Suprapubic skin (tissue), 4 donors: Measurements from ENCODE around the gene DIAPH1. TPM values are rescaled to one million over a fixed set of nuclear protein-coding genes. Genes with fewer than 3 reads are reported as not detected.

Source experiments
- total RNA-seq, 4 donors: library from RNA; depleted of rRNA; stranded (reverse); fragments of >200 nt; gene quantifications; one replicate each; pipeline ENCODE4 v1.1.0, GENCODE V29; 2016

DIAPH1 gene
- total RNA-seq, 4 donors from 2014 or later: 83.0 to 115 (median 95.1) TPM

Other genes with a start within 250 kb of the DIAPH1 start
- gene PCDHGB3, start 248.8 kb downstream of the DIAPH1 start, total RNA-seq: 1 to 10 TPM; 4.3 to 9.7 (median 7.5) TPM
- gene PCDHGA6, start 245.1 kb downstream of the DIAPH1 start, total RNA-seq: 1 to 10 TPM; 3.3 to 7.3 (median 5.3) TPM
- gene PCDHGA7, start 236.3 kb downstream of the DIAPH1 start, total RNA-seq: 1 to 10 TPM; 2.7 to 5.6 (median 4.5) TPM
- 10 to 100 TPM in 1 of 4 donors, 1 to 10 TPM in 3; 4.1 to 10.3 (median 7.2) TPM for gene PCDHGB4, start 231.3 kb downstream of the DIAPH1 start, total RNA-seq
- gene PCDHGA8, start 226.4 kb downstream of the DIAPH1 start, total RNA-seq: 1 to 10 TPM; 1.1 to 5.1 (median 2.1) TPM
- gene PCDHGB5, start 221.1 kb downstream of the DIAPH1 start, total RNA-seq: 10 to 100 TPM; 13.3 to 27.4 (median 15.3) TPM
- gene PCDHGA9, start 216.2 kb downstream of the DIAPH1 start, total RNA-seq: 10 to 100 TPM in 1 of 4 donors, 1 to 10 TPM in 3; 4.9 to 20.8 (median 7.9) TPM
- gene PCDHGB6, start 211.0 kb downstream of the DIAPH1 start, total RNA-seq: 10 to 100 TPM in 1 of 4 donors, 1 to 10 TPM in 3; 4.5 to 13.8 (median 8.2) TPM
- gene PCDHGA10, start 206.0 kb downstream of the DIAPH1 start, total RNA-seq: 10 to 100 TPM in 2 of 4 donors, 1 to 10 TPM in 2; 7.0 to 23.6 (median 10.3) TPM
- gene PCDHGB7, start 201.3 kb downstream of the DIAPH1 start, total RNA-seq: 10 to 100 TPM in 2 of 4 donors, 1 to 10 TPM in 2; 9.2 to 18.3 (median 9.9) TPM
- gene PCDHGA11, start 197.9 kb downstream of the DIAPH1 start, total RNA-seq: 10 to 100 TPM in 1 of 4 donors, 1 to 10 TPM in 3; 3.4 to 14.3 (median 6.9) TPM
- gene PCDHGA12, start 188.5 kb downstream of the DIAPH1 start, total RNA-seq: 10 to 100 TPM in 1 of 4 donors, 1 to 10 TPM in 3; 2.9 to 13.4 (median 6.6) TPM
- 10 to 100 TPM; 30.0 to 73.4 (median 60.4) TPM for gene PCDHGC3, start 143.0 kb downstream of the DIAPH1 start, total RNA-seq
- gene PCDHGC4, start 134.0 kb downstream of the DIAPH1 start, total RNA-seq: 10 to 100 TPM in 3 of 4 donors, 1 to 10 TPM in 1; 2.7 to 30.6 (median 15.0) TPM
- 10 to 100 TPM in 1 of 4 donors, 1 to 10 TPM in 3; 1.6 to 10.5 (median 3.2) TPM for gene PCDHGC5, start 129.9 kb downstream of the DIAPH1 start, total RNA-seq
- 10 to 100 TPM; 50.0 to 79.2 (median 59.4) TPM for gene HDAC3, start 17.8 kb upstream of the DIAPH1 start, total RNA-seq
- 1 to 10 TPM; 2.9 to 9.0 (median 5.7) TPM for gene RELL2, start 18.0 kb upstream of the DIAPH1 start, total RNA-seq
- gene FCHSD1, start 32.4 kb upstream of the DIAPH1 start, total RNA-seq: 100 to 1,000 TPM in 2 of 4 donors, 10 to 100 TPM in 2; 40.1 to 117 (median 77.1) TPM
- 1 to 10 TPM; 1.5 to 7.4 (median 4.3) TPM for gene ARAP3, start 63.2 kb upstream of the DIAPH1 start, total RNA-seq